Epithelial cell of proximal tubule (primary cell): Measurements from ENCODE around the gene RNF123. TPM values are rescaled to one million over a fixed set of nuclear protein-coding genes. Genes with fewer than 3 reads are reported as not detected.
"Not testable (repeated sequence)": the region's sequence is repeated elsewhere in the genome, so short reads cannot be mapped to it uniquely, and the experiment has no call there.

ENCODE experiments used
- DNase-seq: peaks from one replicate; pipeline ENCODE4 v3.0.0-alpha.2; 2011; ENCODE audit warnings: low read depth
- H3K4me3 ChIP-seq: 2 replicates; pipeline ENCODE4 v1.5.1; 2011; ENCODE audit warnings: low read depth, mild to moderate bottlenecking, low read length
- total RNA-seq: library from RNA; depleted of rRNA; stranded (reverse); fragments of >200 nt; gene quantifications from 2 replicates; pipeline ENCODE4 v1.2.3, GENCODE V29; 2015
- TF ChIP-seq, protein P1 (sequence below): conservative IDR thresholded peaks from 2 replicates; pipeline ENCODE4 v1.5.1; 2012; ENCODE audit warnings: low read depth, mild to moderate bottlenecking, low read length

Gene RNF123
- total RNA-seq, 1 donor from 2014 or later: 18.0 TPM

DNA sequence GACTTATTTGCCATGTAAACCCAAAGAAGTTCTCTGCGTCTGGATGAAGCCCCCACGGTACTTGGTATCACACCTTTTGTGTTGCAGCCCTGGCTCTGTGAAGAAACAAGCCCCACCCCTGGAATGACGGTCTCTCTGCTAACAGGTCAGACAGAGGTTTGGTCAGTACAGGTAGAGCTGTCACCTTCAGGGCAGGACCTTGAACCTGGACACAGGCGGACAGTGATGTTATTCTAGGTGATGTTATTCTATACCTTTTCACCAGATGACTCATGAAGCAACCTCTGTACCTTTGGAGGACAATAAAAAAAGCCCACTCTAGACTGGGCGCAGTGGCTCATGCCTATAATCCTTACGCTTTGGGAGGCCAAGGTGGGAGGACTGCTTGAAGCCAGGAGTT is 45.4 kb downstream of the RNF123 start:
- TF ChIP-seq, protein P1, sequence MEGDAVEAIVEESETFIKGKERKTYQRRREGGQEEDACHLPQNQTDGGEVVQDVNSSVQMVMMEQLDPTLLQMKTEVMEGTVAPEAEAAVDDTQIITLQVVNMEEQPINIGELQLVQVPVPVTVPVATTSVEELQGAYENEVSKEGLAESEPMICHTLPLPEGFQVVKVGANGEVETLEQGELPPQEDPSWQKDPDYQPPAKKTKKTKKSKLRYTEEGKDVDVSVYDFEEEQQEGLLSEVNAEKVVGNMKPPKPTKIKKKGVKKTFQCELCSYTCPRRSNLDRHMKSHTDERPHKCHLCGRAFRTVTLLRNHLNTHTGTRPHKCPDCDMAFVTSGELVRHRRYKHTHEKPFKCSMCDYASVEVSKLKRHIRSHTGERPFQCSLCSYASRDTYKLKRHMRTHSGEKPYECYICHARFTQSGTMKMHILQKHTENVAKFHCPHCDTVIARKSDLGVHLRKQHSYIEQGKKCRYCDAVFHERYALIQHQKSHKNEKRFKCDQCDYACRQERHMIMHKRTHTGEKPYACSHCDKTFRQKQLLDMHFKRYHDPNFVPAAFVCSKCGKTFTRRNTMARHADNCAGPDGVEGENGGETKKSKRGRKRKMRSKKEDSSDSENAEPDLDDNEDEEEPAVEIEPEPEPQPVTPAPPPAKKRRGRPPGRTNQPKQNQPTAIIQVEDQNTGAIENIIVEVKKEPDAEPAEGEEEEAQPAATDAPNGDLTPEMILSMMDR: no peak
- no peak overlapping the region for H3K4me3 ChIP-seq
- DNase-seq: no peak

DNA sequence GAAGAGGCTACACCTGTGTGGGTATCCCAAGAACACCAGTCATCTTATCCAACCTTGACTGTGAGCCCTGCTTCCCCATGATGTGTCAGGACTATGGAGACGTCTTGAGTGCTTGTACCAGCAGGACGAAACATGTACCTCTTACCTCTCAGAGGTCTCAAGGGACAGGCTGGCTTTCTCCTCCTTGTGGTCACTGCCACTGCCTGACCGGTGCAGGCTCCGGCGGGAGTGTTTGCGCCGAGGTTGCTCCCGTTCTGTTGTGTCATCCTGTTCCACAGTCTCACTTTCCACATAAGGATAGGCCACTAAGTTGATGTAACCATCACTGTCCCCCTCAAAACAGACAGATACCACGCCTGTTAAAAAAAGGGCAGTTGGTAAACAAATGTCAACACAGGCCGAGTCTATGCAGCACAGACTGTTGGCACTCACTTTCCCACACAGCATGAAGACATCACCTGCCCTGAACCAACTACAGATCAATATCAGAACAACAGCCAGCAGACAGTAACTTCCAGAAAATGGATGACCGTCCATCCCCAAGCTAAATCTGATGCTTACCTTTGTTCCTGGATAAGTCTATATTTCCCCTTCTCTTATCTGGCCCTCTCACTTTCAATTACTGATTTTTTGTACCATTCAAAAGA is 48.8 kb downstream of the RNF123 start:
- TF ChIP-seq, protein P1: no peak
- DNase-seq: no peak
- H3K4me3 ChIP-seq: no peak overlapping the region

DNA sequence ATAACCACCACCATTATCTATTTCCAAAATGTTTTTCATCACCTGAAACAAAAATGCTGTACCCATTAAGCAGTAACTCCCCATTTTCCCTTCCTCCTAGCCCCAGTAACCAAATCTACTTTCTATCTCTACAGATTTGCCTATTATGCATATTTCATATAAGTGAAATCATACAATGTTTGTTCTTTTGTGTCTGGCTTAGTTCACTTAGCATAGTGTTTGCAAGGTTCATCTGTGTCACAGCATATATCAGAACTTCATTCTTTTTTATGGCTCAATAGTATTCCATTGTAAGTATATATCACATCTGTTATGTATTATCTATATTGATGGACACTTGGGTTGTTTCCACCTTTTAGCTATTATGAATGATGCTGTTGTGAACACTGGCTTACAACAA is 51.1 kb downstream of the RNF123 start:
- TF ChIP-seq, protein P1: no peak
- H3K4me3 ChIP-seq: no peak overlapping the region
- no peak for DNase-seq

DNA sequence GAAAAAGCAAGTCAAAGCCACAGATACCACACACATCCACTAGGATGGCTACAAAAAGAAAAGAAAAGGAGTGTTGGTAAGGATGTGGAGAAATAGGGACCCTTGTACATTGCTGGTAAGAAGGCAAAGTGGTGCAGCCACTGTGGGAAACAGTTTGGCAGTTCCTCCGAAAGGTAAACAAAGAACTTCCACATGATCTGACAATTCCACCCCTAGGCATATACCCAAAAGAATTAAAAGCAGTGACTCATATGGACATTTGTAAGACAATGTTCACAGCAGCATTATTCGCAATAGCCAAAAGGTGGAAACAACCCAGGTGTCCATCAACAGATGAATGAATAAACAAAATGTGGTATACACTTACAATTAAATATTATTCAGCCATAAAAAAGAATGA is 56.6 kb downstream of the RNF123 start:
- DNase-seq: no peak
- no peak overlapping the region for H3K4me3 ChIP-seq
- TF ChIP-seq, protein P1: no peak

DNA sequence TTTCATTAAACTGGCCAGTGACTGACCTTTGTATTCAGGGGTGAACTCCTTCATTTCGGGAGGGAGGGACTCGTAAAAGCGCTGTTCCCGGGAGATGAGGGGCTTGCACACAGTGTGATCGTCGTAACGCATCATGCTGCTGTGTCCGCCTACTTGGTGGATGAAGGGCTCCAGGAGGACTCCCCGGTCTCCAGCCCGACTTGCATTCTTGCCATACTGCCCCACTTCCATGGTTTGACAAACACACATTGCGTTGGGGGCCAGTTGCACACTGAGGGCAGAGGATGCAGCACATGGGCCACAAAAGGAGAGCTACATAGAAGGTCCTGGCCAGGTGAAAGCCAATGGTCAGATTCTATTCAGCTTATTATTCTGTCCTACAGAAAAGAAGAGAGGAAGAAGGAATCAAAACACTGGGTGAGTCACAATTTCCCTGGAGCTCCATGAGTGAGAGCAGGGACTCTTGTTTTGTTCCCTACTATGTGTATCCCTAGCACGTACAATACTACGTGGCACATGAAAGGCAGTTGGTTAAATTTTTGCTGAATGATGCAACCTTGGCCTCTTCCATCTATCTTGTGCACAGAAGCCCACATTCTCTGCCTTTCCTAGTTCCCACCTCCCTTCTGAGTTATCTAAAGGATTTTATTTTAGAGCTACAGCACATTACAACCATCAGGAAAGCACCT is 58.6 kb downstream of the RNF123 start:
- peak; percentile 85 for DNase-seq

DNA sequence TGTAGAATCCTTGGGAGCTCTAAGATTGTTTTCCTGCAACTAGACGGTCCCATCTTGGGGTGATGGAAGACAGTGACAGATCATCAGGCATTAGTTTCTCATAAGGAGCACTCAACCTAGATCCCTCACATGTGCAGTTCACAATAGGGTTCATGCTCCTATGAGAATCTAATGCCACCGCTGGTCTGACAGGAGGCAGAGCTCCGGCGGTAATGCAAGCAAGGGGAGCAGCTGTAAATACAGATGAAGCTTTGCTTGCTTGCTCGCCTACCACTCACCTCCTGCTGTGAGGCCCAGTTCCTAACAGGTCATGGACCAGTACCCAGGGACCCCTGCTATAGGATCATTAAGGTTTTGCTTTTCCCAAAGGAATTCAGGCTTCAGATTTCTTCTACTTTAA is 59.5 kb downstream of the RNF123 start:
- not testable (repeated sequence) for H3K4me3 ChIP-seq, DNase-seq

More for the DNA sequence above, 58.6 kb downstream of the RNF123 start:
- TF ChIP-seq, protein P1: no peak
- no peak overlapping the region for H3K4me3 ChIP-seq

DNA sequence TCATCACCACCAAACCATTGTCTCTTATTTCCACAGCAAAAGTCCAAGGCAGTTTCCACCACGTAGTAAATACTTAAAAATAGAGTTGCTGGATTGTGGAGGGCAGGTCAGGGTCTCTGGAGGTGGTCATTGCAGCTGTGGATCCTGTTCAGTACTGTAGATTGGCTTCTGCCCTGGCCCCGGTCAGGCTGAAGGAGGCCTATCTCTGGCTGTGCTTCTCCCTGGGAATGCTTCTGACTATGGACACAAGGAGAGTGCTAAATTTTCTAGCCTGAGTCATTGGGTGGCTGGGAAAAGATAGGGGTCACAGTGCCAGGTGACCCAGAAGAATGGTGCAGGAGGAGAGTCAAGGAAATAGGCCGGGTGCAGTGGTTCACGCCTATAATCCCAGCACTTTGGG is 60.7 kb downstream of the RNF123 start:
- TF ChIP-seq, protein P1: no peak
- DNase-seq: no peak

More for the DNA sequence above, 60.7 kb downstream of the RNF123 start:
- no peak overlapping the region for H3K4me3 ChIP-seq
